Right atrium auricular region (tissue), 2 donors: Measurements from ENCODE around the gene TNNI3. TPM values are rescaled to one million over a fixed set of nuclear protein-coding genes. Genes with fewer than 3 reads are reported as not detected.
A peak's percentile ranks its signal among the peaks of the same experiment; 100 is the strongest.
"Not testable (repeated sequence)": the region's sequence is repeated elsewhere in the genome, so short reads cannot be mapped to it uniquely, and the experiment has no call there.

Experiments used
- DNase-seq: peaks from one replicate; pipeline ENCODE4 v3.0.0-alpha.2; 2019; ENCODE audit warnings: low spot score
- H3K27ac ChIP-seq, 2 donors: fragments of 200-600 bp; sonication (generic); 1 replicate in 1 of 2; 2 replicates in 1 of 2; pipeline ENCODE4 v1.5.1; 2016 to 2019
- H3K27me3 ChIP-seq, 2 donors: fragments of 200-600 bp; sonication (generic); one replicate each; pipeline versions ENCODE4 v1.5.1 to v1.6.0; 2017 to 2019
- H3K36me3 ChIP-seq: fragments of 200-600 bp; sonication (generic); one replicate; pipeline ENCODE4 v1.5.1; 2016
- H3K4me1 ChIP-seq, 2 donors: fragments of 200-600 bp; sonication (generic); one replicate each; pipeline versions ENCODE4 v1.5.1 to v1.6.0; 2017 to 2019
- H3K4me3 ChIP-seq, 2 donors: fragments of 200-600 bp; sonication (generic); 1 replicate in 1 of 2; 2 replicates in 1 of 2; pipeline ENCODE4 v1.5.1; 2017 to 2019; ENCODE audit warnings: mild to moderate bottlenecking in 1 of 2, moderate library complexity in 1 of 2
- H3K9me3 ChIP-seq, 2 donors: fragments of 200-600 bp; sonication (generic); one replicate each; pipeline ENCODE4 v1.5.1; 2019
- total RNA-seq, 2 donors: library from RNA; depleted of rRNA; stranded (reverse); fragments of >200 nt; gene quantifications; one replicate each; pipeline ENCODE4 v1.1.0, GENCODE V29; 2016
- TF ChIP-seq, protein P1 (sequence below), 2 donors: fragments of 200-600 bp; sonication (generic); IDR thresholded peaks; one replicate each; pipeline ENCODE4 v1.5.1; 2019; ENCODE audit warnings: antibody characterized with exemption in 2 of 2

TNNI3 gene
- 1,000 to 10,000 TPM; 3,822 to 4,003 TPM for total RNA-seq

DNA sequence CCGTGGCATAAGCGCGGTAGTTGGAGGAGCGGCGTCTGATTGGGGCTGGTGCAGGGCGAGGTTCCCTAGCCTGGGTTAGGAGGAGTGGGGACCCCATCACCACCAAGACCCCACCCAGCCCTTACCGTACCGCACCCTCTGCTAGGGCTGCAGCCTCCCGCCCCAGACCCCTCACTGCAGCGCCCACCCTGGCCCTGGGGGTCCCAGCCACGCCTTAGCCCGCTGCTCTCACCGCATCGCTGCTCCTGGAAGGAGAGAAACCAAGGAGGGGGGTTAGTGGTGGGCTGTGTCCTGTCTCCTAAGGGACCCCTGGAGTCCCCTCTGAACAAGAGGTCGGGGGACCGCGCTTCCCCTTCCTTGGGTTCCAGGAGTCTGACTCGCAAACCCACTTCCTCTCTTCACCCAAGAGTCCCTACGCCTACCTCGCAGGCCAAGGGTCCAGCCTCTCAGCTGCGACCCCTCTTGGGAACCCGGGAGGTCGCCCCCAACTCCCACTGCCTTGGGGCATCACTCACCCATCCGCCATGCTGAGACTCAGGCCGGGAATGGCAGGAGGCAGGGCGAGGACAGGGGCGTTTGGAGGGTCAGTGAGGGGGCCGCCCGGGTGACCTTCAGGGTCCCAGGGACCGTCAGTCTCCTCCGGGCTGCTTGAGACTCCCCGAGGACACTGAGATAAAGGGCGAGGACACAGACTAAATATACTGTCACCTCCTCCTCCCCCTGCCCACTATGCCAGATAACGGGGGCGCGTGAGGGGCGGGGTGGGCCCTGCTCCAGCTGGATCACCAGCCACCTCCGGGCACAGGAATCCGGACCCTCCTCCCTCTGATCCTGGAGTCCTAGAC is at the start of gene TNNI3:
TNNI3 (minus strand) TSS at position 669 of the 845 bp plus-strand sequence; CDS start at position 526, 143 bp downstream.
- Histone ChIP-seq H3K27ac (peak within 1 kb of the TSS; percentile 87 to 96), H3K4me3 (peak within 1 kb of the TSS; percentile 64), H3K36me3 (peaks cover 30% of the 10 kb centered on the region), H3K9me3 (no peaks in the 10 kb centered on the region), H3K27me3 (peaks cover 0 to 8% of the 10 kb centered on the region in 2 donors), H3K4me1 (peaks cover 0 to 72% of the 10 kb centered on the region in 2 donors)
- no peak for DNase-seq
- TF ChIP-seq, protein P1, sequence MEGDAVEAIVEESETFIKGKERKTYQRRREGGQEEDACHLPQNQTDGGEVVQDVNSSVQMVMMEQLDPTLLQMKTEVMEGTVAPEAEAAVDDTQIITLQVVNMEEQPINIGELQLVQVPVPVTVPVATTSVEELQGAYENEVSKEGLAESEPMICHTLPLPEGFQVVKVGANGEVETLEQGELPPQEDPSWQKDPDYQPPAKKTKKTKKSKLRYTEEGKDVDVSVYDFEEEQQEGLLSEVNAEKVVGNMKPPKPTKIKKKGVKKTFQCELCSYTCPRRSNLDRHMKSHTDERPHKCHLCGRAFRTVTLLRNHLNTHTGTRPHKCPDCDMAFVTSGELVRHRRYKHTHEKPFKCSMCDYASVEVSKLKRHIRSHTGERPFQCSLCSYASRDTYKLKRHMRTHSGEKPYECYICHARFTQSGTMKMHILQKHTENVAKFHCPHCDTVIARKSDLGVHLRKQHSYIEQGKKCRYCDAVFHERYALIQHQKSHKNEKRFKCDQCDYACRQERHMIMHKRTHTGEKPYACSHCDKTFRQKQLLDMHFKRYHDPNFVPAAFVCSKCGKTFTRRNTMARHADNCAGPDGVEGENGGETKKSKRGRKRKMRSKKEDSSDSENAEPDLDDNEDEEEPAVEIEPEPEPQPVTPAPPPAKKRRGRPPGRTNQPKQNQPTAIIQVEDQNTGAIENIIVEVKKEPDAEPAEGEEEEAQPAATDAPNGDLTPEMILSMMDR (IDR thresholded peaks at IDR 0.05), result no peak

DNA sequence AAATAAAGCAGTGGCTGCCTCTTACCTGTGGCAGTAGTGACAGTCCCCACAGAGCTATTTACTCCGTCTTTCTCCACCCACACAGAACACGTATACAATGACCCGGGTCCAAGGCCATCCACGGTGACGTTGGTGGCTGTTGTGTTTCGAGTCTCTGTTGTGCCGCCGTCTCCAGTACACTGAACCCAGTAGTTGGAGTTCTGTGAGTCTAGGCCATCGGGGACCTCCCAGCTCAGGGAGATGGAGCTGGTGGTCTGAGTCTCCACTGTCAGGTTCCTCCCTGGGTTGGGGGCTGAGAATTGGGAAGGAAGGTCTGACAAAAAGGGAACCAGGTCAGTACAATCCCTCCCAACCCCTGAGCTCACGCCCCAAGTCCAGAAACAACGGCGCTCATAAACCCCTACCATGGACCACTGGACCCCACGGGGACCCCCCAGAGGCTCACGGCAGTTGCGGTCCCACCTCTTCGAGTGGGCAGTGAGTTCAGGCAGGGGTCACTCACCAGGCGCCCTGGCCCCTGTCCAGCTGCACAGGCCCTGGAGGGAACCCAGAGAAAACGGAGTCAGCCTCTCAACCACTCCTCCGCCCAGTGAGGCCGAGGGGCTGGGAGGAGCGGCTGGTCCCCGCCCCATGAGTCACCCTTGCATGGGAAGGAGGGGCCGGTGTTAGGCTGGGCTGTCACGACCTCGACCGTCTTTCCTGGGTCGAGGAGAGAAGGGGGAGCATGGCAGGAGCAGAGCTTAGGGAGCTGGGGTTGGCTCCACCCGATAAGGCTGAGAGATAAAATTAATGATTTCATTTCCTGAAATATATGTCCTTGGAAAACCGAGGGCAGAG is 49.4 kb upstream of the TNNI3 start:
- H3K27me3 ChIP-seq, result no peaks in the 10 kb centered on the region
- H3K4me3 ChIP-seq, result peak overlapping the region in 1 of 2 donors; percentile 31
- H3K36me3 ChIP-seq, result no peaks in the 10 kb centered on the region
- TF ChIP-seq, protein P1 (IDR thresholded peaks at IDR 0.05), result no peak
- no peaks in the 10 kb centered on the region for H3K9me3 ChIP-seq
- peaks cover 0 to 22% of the 10 kb centered on the region in 2 donors for H3K4me1 ChIP-seq
- H3K27ac ChIP-seq, result peak overlapping the region in 1 of 2 donors; percentile 27
- peak; percentile 89 for DNase-seq

DNA sequence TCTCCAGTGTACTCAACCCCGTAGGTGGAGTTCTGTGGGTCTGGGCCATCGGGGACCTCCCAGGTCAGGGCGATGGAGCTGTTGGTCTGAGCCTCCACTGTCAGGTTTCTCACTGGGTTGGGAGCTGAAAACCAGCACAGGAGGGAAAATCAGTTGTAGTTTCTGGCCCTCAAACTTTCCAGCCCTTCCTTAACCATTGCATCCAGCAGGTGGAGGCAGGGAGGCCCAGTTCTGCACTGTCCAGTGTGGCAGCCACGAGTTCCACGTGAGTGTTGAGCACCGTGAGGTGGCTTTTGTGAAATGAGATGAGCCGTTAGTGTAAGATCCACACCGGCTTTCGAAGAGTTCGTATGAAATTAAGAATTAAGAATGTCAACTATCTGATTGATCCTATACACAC is 44.7 kb upstream of the TNNI3 start:
- H3K36me3 ChIP-seq, H3K9me3 ChIP-seq, H3K4me3 ChIP-seq, H3K27me3 ChIP-seq, H3K4me1 ChIP-seq, H3K27ac ChIP-seq, DNase-seq: not testable (repeated sequence)

DNA sequence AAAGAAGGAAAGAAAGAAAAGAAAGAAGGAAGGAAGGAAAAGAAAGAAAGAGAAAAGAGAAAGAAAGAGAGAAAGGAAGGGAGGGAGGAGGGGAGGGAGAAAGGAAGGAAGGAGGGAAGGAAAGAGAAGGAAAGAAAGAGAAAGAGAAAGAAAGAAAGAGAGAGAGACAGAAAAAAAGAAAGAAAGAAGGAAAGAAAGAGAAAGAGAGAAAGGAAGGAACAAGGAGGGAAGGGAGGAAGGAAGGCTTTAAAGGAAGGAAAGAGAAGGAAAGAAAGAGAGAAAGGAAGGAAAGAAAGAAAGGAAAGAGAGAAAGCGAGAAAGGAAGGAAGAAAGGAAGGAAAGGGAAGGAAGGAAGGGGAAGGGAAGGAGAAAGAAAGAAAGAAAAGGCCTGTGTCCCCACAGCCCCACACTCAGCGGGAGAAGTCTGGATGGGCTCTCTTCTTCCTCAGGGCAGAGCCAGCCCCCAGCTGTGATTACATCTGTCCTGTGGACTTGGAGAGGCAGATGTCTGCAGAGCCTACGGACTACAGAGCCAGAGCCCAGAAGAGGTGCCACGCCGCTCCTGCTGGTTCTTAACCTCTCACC is 42.2 kb upstream of the TNNI3 start:
- Histone ChIP-seq H3K27me3 (no peaks in the 10 kb centered on the region), H3K4me3 (no peak overlapping the region)
- no peak for DNase-seq

DNA sequence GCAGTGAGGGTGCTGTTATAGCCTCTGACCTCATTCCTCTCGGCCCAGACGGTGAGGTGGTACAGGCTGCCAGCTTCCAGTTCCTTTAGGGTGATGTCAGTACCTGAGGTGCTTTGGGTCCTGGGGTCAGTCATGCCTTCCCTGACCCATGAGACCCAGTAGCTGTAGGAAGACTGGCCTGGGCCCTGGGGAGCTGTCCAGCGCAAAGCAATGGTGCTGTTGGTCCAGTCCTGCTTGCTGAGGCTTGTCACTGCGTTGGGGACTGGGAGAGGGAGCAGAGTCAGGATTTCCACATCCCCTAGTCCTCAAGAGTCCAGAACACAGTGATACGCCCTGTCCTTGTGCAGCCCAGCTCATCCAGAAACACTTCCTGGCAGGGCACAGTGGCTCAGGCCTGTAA is 41.1 kb upstream of the TNNI3 start:
- Histone ChIP-seq H3K36me3 (no peaks in the 10 kb centered on the region), H3K4me1 (no peaks in the 10 kb centered on the region), H3K4me3 (no peak overlapping the region), H3K27ac (no peak overlapping the region), H3K9me3 (no peaks in the 10 kb centered on the region), H3K27me3 (no peaks in the 10 kb centered on the region)
- no peak for DNase-seq
- TF ChIP-seq, protein P1 (IDR thresholded peaks at IDR 0.05), result no peak

More for the DNA sequence above, 42.2 kb upstream of the TNNI3 start:
- Histone ChIP-seq H3K27ac (no peak overlapping the region), H3K9me3 (no peaks in the 10 kb centered on the region), H3K4me1 (no peaks in the 10 kb centered on the region), H3K36me3 (no peaks in the 10 kb centered on the region)
- TF ChIP-seq, protein P1 (IDR thresholded peaks at IDR 0.05), result no peak

DNA sequence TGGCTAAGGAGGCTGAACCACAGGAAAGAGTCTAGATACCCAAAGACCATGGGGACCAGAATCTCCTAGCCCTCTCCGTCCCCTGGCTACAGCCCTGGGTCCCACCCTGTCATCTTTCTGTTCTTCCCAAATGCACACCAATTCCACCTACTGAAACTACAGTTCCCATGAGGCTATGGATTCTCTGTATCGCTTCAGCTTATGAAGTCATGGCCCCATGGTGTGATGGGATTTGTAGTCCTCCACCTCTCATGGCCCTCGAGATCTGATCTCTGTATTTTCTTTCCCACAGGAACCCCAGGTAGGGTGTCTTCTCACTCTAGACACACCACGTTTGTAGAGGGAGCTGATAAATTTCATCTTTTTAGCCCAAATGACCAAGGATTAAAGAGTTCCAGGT is 40.0 kb upstream of the TNNI3 start:
- no peaks in the 10 kb centered on the region for H3K4me1 ChIP-seq
- DNase-seq, result no peak
- H3K36me3 ChIP-seq, result no peaks in the 10 kb centered on the region
- H3K4me3 ChIP-seq, result no peak overlapping the region
- H3K27me3 ChIP-seq, result no peaks in the 10 kb centered on the region
- H3K9me3 ChIP-seq, result no peaks in the 10 kb centered on the region
- TF ChIP-seq, protein P1 (IDR thresholded peaks at IDR 0.05), result no peak
- no peak overlapping the region for H3K27ac ChIP-seq
